Ovary (tissue), 9 donors: ENCODE data around the gene GLIPR1. TPM values are rescaled to one million over a fixed set of nuclear protein-coding genes. Genes with fewer than 3 reads are reported as not detected.

Source experiments
- DNase-seq, 5 donors: peaks; one replicate each; pipeline ENCODE4 v3.0.0-alpha.2; 2019 to 2020
- H3K27ac ChIP-seq, 2 donors: fragments of 200-600 bp; one replicate each; pipeline versions ENCODE4 v1.5.1 to v1.8.0; 2019 to 2022
- H3K27me3 ChIP-seq: fragments of 200-600 bp; one replicate; pipeline ENCODE4 v1.8.0; 2022
- H3K36me3 ChIP-seq: fragments of 200-600 bp; sonication (generic); one replicate; pipeline ENCODE4 v1.5.1; 2019
- H3K4me1 ChIP-seq: one replicate; pipeline ENCODE4 v1.8.1; 2013; ENCODE audit warnings: mild to moderate bottlenecking, moderate library complexity; ENCODE audit not compliant: insufficient read depth
- H3K4me3 ChIP-seq: fragments of 200-600 bp; sonication (generic); one replicate; pipeline ENCODE4 v1.5.1; 2017
- H3K9me3 ChIP-seq, 2 donors: fragments of 200-600 bp in 1 of 2; sonication (generic) in 1 of 2; one replicate each; pipeline versions ENCODE4 v1.5.1 to v1.8.1; 2013 to 2019; ENCODE audit warnings: mild to moderate bottlenecking in 1 of 2, moderate library complexity in 1 of 2
- CTCF ChIP-seq, 3 donors: fragments of 450-650 bp in 2 of 3; fragments of 200-600 bp in 1 of 3; IDR thresholded peaks; one replicate each; pipeline versions ENCODE4 v1.5.1 to v1.8.0; 2016 to 2022; ENCODE audit warnings: antibody characterized with exemption in 3 of 3, mild to moderate bottlenecking in 1 of 3
- EP300 ChIP-seq: sonication (generic); formaldehyde crosslinking; IDR thresholded peaks from one replicate; pipeline ENCODE4 v1.6.1; 2017; ENCODE audit warnings: antibody characterized with exemption
- POLR2A ChIP-seq: fragments of 450-650 bp; IDR thresholded peaks from one replicate; pipeline ENCODE4 v1.6.1; 2017; ENCODE audit warnings: antibody characterized with exemption, mild to moderate bottlenecking, moderate library complexity
- WGBS, 3 donors: extraction: QIAGEN DNeasy Blood & Tissue Kit in 1 of 3; methylation state at CpG; one replicate each; pipeline versions ENCODE4 v1.1.5 to v1.1.7; 2013 to 2017; 5-methylcytosine and 5-hydroxymethylcytosine counted together
- intact Hi-C, 4 donors: fragments of 100-400 bp; cut with DNase I; formaldehyde crosslinking; loops; one replicate each; pipeline versions ENCODE4 v1.11.0 to v1.15.1; 2022 to 2023
- polyA plus RNA-seq, 2 donors: library from polyadenylated mRNA; stranded (reverse); fragments of 200-250 nt in 1 of 2; fragments of 350-450 nt in 1 of 2; fragmentation: Illumina TruSeq in 1 of 2; extraction: RNeasy Lipid Tissue Mini Kit (QIAGEN cat#74804) in 1 of 2; gene quantifications; one replicate each; pipeline ENCODE4 v1.2.3, GENCODE V29; 2013 to 2014
- total RNA-seq, 7 donors: library from RNA; depleted of rRNA in 2 of 7; stranded (reverse); fragments of >200 nt in 2 of 7; fragmentation: NEBNext Ultra II Directional in 3 of 7; extraction: Animal tissue kit (Norgen Biotek cat#: 25700) in 3 of 7; gene quantifications; one replicate each; pipeline versions ENCODE4 v1.1.0 to v1.2.4, GENCODE V29; 2016 to 2023
- donor health status: DM: no; HTN: no; CAD: no; lungs with moderate emphysema.
- donor health status: DM: no; HTN: no; CAD: no.
- donor health status: Bipolar disorder and iron deficiency.
- donor health status: DM: yes; HTN: yes; CAD: no.
- donor health status: DM: no; HTN: no; CAD: no.
- donor health status: DM: yes; HTN: yes; CAD: no.

GLIPR1 gene
- total and polyA plus RNA-seq, 9 donors: 8.5 to 122 (median 27.9) TPM

GRCh38 chr12:75551477-75551876 is 70.9 kb downstream of the GLIPR1 start:
- no peaks in the 10 kb centered on the region for H3K9me3 ChIP-seq
- H3K36me3 ChIP-seq: no peaks in the 10 kb centered on the region
- no peaks in the 10 kb centered on the region for H3K27me3 ChIP-seq
- DNase-seq: no peak
- intact Hi-C loops: no loop called here
- no peak overlapping the region for H3K4me3 ChIP-seq
- no peak overlapping the region for H3K27ac ChIP-seq
- peaks cover 6% of the 10 kb centered on the region for H3K4me1 ChIP-seq
- no peak for TF ChIP-seq EP300
- TF ChIP-seq POLR2A: no peak
- no peak for TF ChIP-seq CTCF (IDR thresholded peaks at IDR 0.05)

- WGBS, 3 donors: 81 to 89% (median 86%) methylated on average over 1 of the region's 1 CpG
- intact Hi-C loops: no loop called here
- Histone ChIP-seq H3K4me1 (peaks cover 6% of the 10 kb centered on the region), H3K36me3 (no peaks in the 10 kb centered on the region), H3K27me3 (no peaks in the 10 kb centered on the region), H3K4me3 (no peak overlapping the region), H3K9me3 (no peaks in the 10 kb centered on the region), H3K27ac (no peak overlapping the region)
- no peak for TF ChIP-seq CTCF (IDR thresholded peaks at IDR 0.05)
- TF ChIP-seq POLR2A: no peak
- no peak for TF ChIP-seq EP300
- no peak for DNase-seq
These were observed 72.8 kb downstream of the GLIPR1 start for GRCh38 chr12:75553398-75553797.

Other genes starting within 250 kb of the GLIPR1 start
- 10 to 100 TPM; 14.3 to 27.9 (median 19.3) TPM for gene CAPS2, start 150.4 kb upstream of the GLIPR1 start, total RNA-seq
- 1 to 10 TPM; 7.5 to 8.9 TPM for gene CAPS2, start 150.4 kb upstream of the GLIPR1 start, polyA plus RNA-seq
- gene GLIPR1L1, start 146.1 kb upstream of the GLIPR1 start, total RNA-seq: not detected
- gene GLIPR1L1, start 146.1 kb upstream of the GLIPR1 start, polyA plus RNA-seq: not detected
- 1 to 10 TPM in 6 of 7 donors, under 1 TPM in 1; 0.60 to 5.2 (median 2.0) TPM for gene GLIPR1L2, start 89.7 kb upstream of the GLIPR1 start, total RNA-seq
- 1 to 10 TPM in 1 of 2 donors, under 1 TPM in 1; 0.84 to 2.9 TPM for gene GLIPR1L2, start 89.7 kb upstream of the GLIPR1 start, polyA plus RNA-seq
- 10 to 100 TPM; 26.2 to 69.1 (median 48.7) TPM for gene KRR1, start 30.9 kb downstream of the GLIPR1 start, total RNA-seq
- 10 to 100 TPM; 12.1 to 29.0 TPM for gene KRR1, start 30.9 kb downstream of the GLIPR1 start, polyA plus RNA-seq